NOMO-1 treated with dmso at 0.1 percent for 144 hours (cell line): ENCODE measurements around the gene ANKRD18B.
"Not testable (repeated sequence)": the region's sequence is repeated elsewhere in the genome, so short reads cannot be mapped to it uniquely, and the experiment has no call there.

Experiments
- DNase-seq: peaks from one replicate; lab custom pipeline; 2025; ENCODE audit not compliant: unreplicated experiment; lab: John Stamatoyannopoulos, UW

The ANKRD18B gene

GRCh38 chr9:33528069-33528468 is 4.0 kb downstream of the ANKRD18B start:
- DNase-seq, result not testable (repeated sequence)

- not testable (repeated sequence) for DNase-seq
Observed at GRCh38 chr9:33533958-33534357, 9.9 kb downstream of the ANKRD18B start.

GRCh38 chr9:33535541-33535940 is 11.5 kb downstream of the ANKRD18B start:
- DNase-seq, result no peak

GRCh38 chr9:33543463-33543862 is 19.4 kb downstream of the ANKRD18B start:
- DNase-seq, result not testable (repeated sequence)

GRCh38 chr9:33545715-33546114 is 21.7 kb downstream of the ANKRD18B start:
- DNase-seq, result not testable (repeated sequence)

- DNase-seq, result not testable (repeated sequence)
Observed at GRCh38 chr9:33548816-33549215, 24.8 kb downstream of the ANKRD18B start.

- not testable (repeated sequence) for DNase-seq
Observed at GRCh38 chr9:33549418-33549817, 25.4 kb downstream of the ANKRD18B start.

GRCh38 chr9:33551183-33551582 is 27.1 kb downstream of the ANKRD18B start:
- DNase-seq, result not testable (repeated sequence)

- not testable (repeated sequence) for DNase-seq
Observed at GRCh38 chr9:33552315-33552725, 28.3 kb downstream of the ANKRD18B start.

- DNase-seq, result not testable (repeated sequence)
Observed at GRCh38 chr9:33560217-33560616, 36.2 kb downstream of the ANKRD18B start.

- not testable (repeated sequence) for DNase-seq
Observed at GRCh38 chr9:33562196-33562595, 38.1 kb downstream of the ANKRD18B start.

GRCh38 chr9:33567776-33568175 is 43.7 kb downstream of the ANKRD18B start:
- not testable (repeated sequence) for DNase-seq

GRCh38 chr9:33577786-33578185 is 53.7 kb downstream of the ANKRD18B start:
- not testable (repeated sequence) for DNase-seq

- not testable (repeated sequence) for DNase-seq
Observed at GRCh38 chr9:33579996-33580395, 55.9 kb downstream of the ANKRD18B start.

- DNase-seq, result peak; percentile 26
Observed at GRCh38 chr9:33582686-33583085, 58.6 kb downstream of the ANKRD18B start.

- not testable (repeated sequence) for DNase-seq
Observed at GRCh38 chr9:33586128-33586527, 62.1 kb downstream of the ANKRD18B start.

- DNase-seq, result not testable (repeated sequence)
Observed at GRCh38 chr9:33587799-33588198, 63.7 kb downstream of the ANKRD18B start.

- DNase-seq, result not testable (repeated sequence)
Observed at GRCh38 chr9:33588876-33589275, 64.8 kb downstream of the ANKRD18B start.

GRCh38 chr9:33590857-33591256 is 66.8 kb downstream of the ANKRD18B start:
- not testable (repeated sequence) for DNase-seq

- DNase-seq, result not testable (repeated sequence)
Observed at GRCh38 chr9:33596974-33597373, 72.9 kb downstream of the ANKRD18B start.

GRCh38 chr9:33597386-33597785 is 73.3 kb downstream of the ANKRD18B start:
- DNase-seq, result not testable (repeated sequence)

- not testable (repeated sequence) for DNase-seq
Observed at GRCh38 chr9:33598796-33599379, 74.8 kb downstream of the ANKRD18B start.

- DNase-seq, result not testable (repeated sequence)
Observed at GRCh38 chr9:33600911-33601310, 76.9 kb downstream of the ANKRD18B start.
